Measurements from ENCODE around the gene LDHAL6B. TPM values are rescaled to one million over a fixed set of nuclear protein-coding genes. Genes with fewer than 3 reads are reported as not detected.

The LDHAL6B gene
- total and polyA plus RNA-seq, 2 experiments from 2014 or later, result not detected

- no peak overlapping the region for H2AFZ ChIP-seq
Observed at GRCh38 chr15:59249816-59250215, 43.2 kb downstream of the LDHAL6B start.

More at GRCh38 chr15:59249816-59250215, 43.2 kb downstream of the LDHAL6B start:
- Mint-ChIP-seq H3K4me3 (no peak overlapping the region), H3K4me1 (peaks cover 3% of the 10 kb centered on the region; the same call in 2 of the 3 replicates), H3K27ac (no peak overlapping the region; the same call in 1 of the 2 replicates), H3K9me3 (no peaks in the 10 kb centered on the region), H3K36me3 (ENCODE audit: low read depth) (no peaks in the 10 kb centered on the region), H3K27me3 (ENCODE audit: insufficient read depth, low read depth, poor library complexity) (peaks cover 2% of the 10 kb centered on the region)
- Histone ChIP-seq H3K79me2 (replicated peaks; ENCODE audit: insufficient read depth) (0 out of 2 replicates have a peak, but pooled peaks cover 5% of the 10 kb centered on the region), H3K27ac (ENCODE audit: low read depth) (0 out of 2 replicates have a peak overlapping the region, but pooled peaks have one; percentile 48), H3K4me2 (no peak overlapping the region), H3K9me2 (ENCODE audit: insufficient read depth) (no peaks in the 10 kb centered on the region), H3K4me3 (no peak overlapping the region), H3K27me3 (ENCODE audit: insufficient read depth) (no peaks in the 10 kb centered on the region), H3K36me3 (ENCODE audit: insufficient read depth) (no peaks in the 10 kb centered on the region; the same call in 1 of the 2 replicates), H3F3A (replicated peaks; ENCODE audit: low read depth) (no peaks in the 10 kb centered on the region), H3K4me1 (ENCODE audit: insufficient read depth) (no peaks in the 10 kb centered on the region), H4K20me1 (replicated peaks; ENCODE audit: insufficient read depth) (no peaks in the 10 kb centered on the region)
- DNase-seq (ENCODE audit: low spot score) (no peak), ATAC-seq (no peak)
- no peak for TF ChIP-seq ZNF114 (CRISPR knock-in tag; IDR thresholded peaks at IDR 0.05)
- TF ChIP-seq STAT1 (IDR thresholded peaks at IDR 0.05; ENCODE audit: unreplicated experiment), result no peak
- TF ChIP-seq REST (IDR thresholded peaks at IDR 0.05; ENCODE audit: unreplicated experiment), result no peak
- no peak for TF ChIP-seq JUNB (IDR thresholded peaks at IDR 0.05; ENCODE audit: unreplicated experiment)
- TF ChIP-seq CTCF (conservative IDR thresholded peaks at IDR 0.05; ENCODE audit: low read depth in 2 of 2), result no peak
- no peak for TF ChIP-seq ZNF331 (CRISPR knock-in tag; IDR thresholded peaks at IDR 0.05; ENCODE audit: low read depth)
- no peak for TF ChIP-seq EZH2 (IDR thresholded peaks at IDR 0.05; ENCODE audit: low read depth, unreplicated experiment)
- no peak for TF ChIP-seq ZNF462 (CRISPR knock-in tag; IDR thresholded peaks at IDR 0.05)
- no peak for TF ChIP-seq CREB1 (CRISPR knock-in tag; IDR thresholded peaks at IDR 0.05; ENCODE audit: low read depth)
- TF ChIP-seq ETS1 (IDR thresholded peaks at IDR 0.05), result no peak
- no peak for TF ChIP-seq NANOG (IDR thresholded peaks at IDR 0.05; ENCODE audit: borderline replicate concordance)
- no peak for TF ChIP-seq EZH2phosphoT487 (IDR thresholded peaks at IDR 0.05; ENCODE audit: unreplicated experiment)
